ENCODE measurements around the gene ENG. TPM values are rescaled to one million over a fixed set of nuclear protein-coding genes. Genes with fewer than 3 reads are reported as not detected.

Gene ENG
- total RNA-seq, 4 donors from 2014 or later, result 7.2 to 32.8 (median 18.0) TPM

GRCh38 chr9:127773981-127774380, 80.5 kb downstream of the ENG start:
- intact Hi-C loops (cut with DNase I), result no loop called here
- WGBS, 2 donors, result 70 to 80% methylated on average over 2 to 4 of the region's 10 CpGs
- Histone ChIP-seq H3K4me1 (peaks cover 5 to 41% (median 17%) of the 10 kb centered on the region in 3 donors), H3K9me3 (no peaks in the 10 kb centered on the region), H3K27me3 (no peaks in the 10 kb centered on the region), H3K27ac (no peak overlapping the region), H3K36me3 (no peaks in the 10 kb centered on the region), H3K4me3 (no peak overlapping the region)
- TF ChIP-seq CTCF (IDR thresholded peaks at IDR 0.05) (no peak), POLR2A (IDR thresholded peaks at IDR 0.05) (no peak)
- DNase-seq, result no peak

- WGBS, 2 donors, result 80 to 93% methylated on average over 2 to 3 of the region's 3 CpGs
- Histone ChIP-seq H3K4me3 (no peak overlapping the region), H3K27me3 (no peaks in the 10 kb centered on the region), H3K36me3 (no peaks in the 10 kb centered on the region), H3K9me3 (no peaks in the 10 kb centered on the region), H3K4me1 (peaks cover 5 to 41% (median 13%) of the 10 kb centered on the region in 3 donors), H3K27ac (no peak overlapping the region)
- TF ChIP-seq CTCF (IDR thresholded peaks at IDR 0.05) (no peak), POLR2A (IDR thresholded peaks at IDR 0.05) (no peak)
- intact Hi-C loops (cut with DNase I), result no loop called here
- no peak for DNase-seq
These were observed 81.2 kb downstream of the ENG start for GRCh38 chr9:127773272-127773671.

DNA sequence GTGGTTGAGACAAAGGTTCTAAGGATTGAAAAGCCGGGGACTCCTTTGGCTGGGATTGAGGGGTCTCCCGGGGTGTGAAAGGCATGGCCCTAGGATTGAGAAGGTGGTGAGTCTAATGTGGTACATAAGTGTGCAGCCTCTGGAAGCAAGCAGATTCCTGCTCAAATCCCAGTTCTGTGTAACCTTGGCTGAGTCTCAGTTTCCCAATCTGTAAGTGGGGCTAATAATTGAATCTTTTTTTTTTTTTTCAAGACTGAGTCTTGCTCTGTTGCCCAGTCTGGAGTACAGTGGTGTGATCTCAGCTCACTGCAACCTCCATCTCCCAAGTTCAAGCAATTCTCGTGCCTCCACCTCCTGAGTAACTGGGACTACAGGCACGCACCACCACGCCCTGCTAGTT, 81.9 kb downstream of the ENG start:
- intact Hi-C loops (cut with DNase I), result no loop called here
- Histone ChIP-seq H3K36me3 (no peaks in the 10 kb centered on the region), H3K4me3 (no peak overlapping the region), H3K27ac (no peak overlapping the region), H3K9me3 (no peaks in the 10 kb centered on the region), H3K4me1 (peaks cover 5 to 47% (median 17%) of the 10 kb centered on the region in 3 donors), H3K27me3 (no peaks in the 10 kb centered on the region)
- DNase-seq, result no peak
- TF ChIP-seq POLR2A (IDR thresholded peaks at IDR 0.05), result no peak
- TF ChIP-seq CTCF (IDR thresholded peaks at IDR 0.05), result no peak
- 91 to 96% methylated on average over 5 of the region's 5 CpGs for WGBS, 2 donors

GRCh38 chr9:127771570-127772189, 82.8 kb downstream of the ENG start:
- intact Hi-C loops (cut with DNase I), result no loop called here
- Histone ChIP-seq H3K4me3 (peak overlapping the region; percentile 39 to 77 (median 56)), H3K36me3 (no peaks in the 10 kb centered on the region), H3K9me3 (no peaks in the 10 kb centered on the region), H3K27me3 (no peaks in the 10 kb centered on the region), H3K27ac (peak overlapping the region; percentile 54 to 82 (median 82)), H3K4me1 (peaks cover 5 to 56% (median 26%) of the 10 kb centered on the region in 3 donors)
- TF ChIP-seq POLR2A (IDR thresholded peaks at IDR 0.05) (no peak), CTCF (IDR thresholded peaks at IDR 0.05) (peak in 1 of 6 experiments; percentile 3)
- WGBS, 2 donors, result 4 to 12% methylated on average over 6 to 11 of the region's 19 CpGs
- no peak for DNase-seq

GRCh38 chr9:127770905-127771569, 83.4 kb downstream of the ENG start:
- Histone ChIP-seq H3K27me3 (no peaks in the 10 kb centered on the region), H3K36me3 (no peaks in the 10 kb centered on the region), H3K27ac (peak overlapping the region; percentile 73 to 82 (median 82)), H3K9me3 (no peaks in the 10 kb centered on the region), H3K4me3 (peak overlapping the region; percentile 39 to 77 (median 56)), H3K4me1 (peaks cover 5 to 63% (median 30%) of the 10 kb centered on the region in 3 donors)
- 0 to 33% methylated on average over 1 to 14 of the region's 43 CpGs for WGBS, 2 donors
- TF ChIP-seq CTCF (IDR thresholded peaks at IDR 0.05), result peak in 1 of 6 experiments; percentile 12
- TF ChIP-seq POLR2A (IDR thresholded peaks at IDR 0.05), result peak in 2 of 4 donors; percentile 53 to 61
- intact Hi-C loops (cut with DNase I), result no loop called here
- DNase-seq, result peak; percentile 92

All from esophagus squamous epithelium (tissue), 5 donors.